Right atrium auricular region (tissue), 2 donors: ENCODE results near the gene MYO3B. TPM values are rescaled to one million over a fixed set of nuclear protein-coding genes. Genes with fewer than 3 reads are reported as not detected.

Experiments used
- DNase-seq: peaks from one replicate; pipeline ENCODE4 v3.0.0-alpha.2; 2019; ENCODE audit warnings: low spot score
- H3K27ac ChIP-seq, 2 donors: fragments of 200-600 bp; sonication (generic); 1 replicate in 1 of 2; 2 replicates in 1 of 2; pipeline ENCODE4 v1.5.1; 2016 to 2019
- H3K27me3 ChIP-seq, 2 donors: fragments of 200-600 bp; sonication (generic); one replicate each; pipeline versions ENCODE4 v1.5.1 to v1.6.0; 2017 to 2019
- H3K36me3 ChIP-seq: fragments of 200-600 bp; sonication (generic); one replicate; pipeline ENCODE4 v1.5.1; 2016
- H3K4me1 ChIP-seq, 2 donors: fragments of 200-600 bp; sonication (generic); one replicate each; pipeline versions ENCODE4 v1.5.1 to v1.6.0; 2017 to 2019
- H3K4me3 ChIP-seq, 2 donors: fragments of 200-600 bp; sonication (generic); 1 replicate in 1 of 2; 2 replicates in 1 of 2; pipeline ENCODE4 v1.5.1; 2017 to 2019; ENCODE audit warnings: mild to moderate bottlenecking in 1 of 2, moderate library complexity in 1 of 2
- H3K9me3 ChIP-seq, 2 donors: fragments of 200-600 bp; sonication (generic); one replicate each; pipeline ENCODE4 v1.5.1; 2019
- CTCF ChIP-seq, 2 donors: fragments of 200-600 bp; sonication (generic); IDR thresholded peaks; one replicate each; pipeline ENCODE4 v1.5.1; 2019; ENCODE audit warnings: antibody characterized with exemption in 2 of 2
- total RNA-seq, 2 donors: library from RNA; depleted of rRNA; stranded (reverse); fragments of >200 nt; gene quantifications; one replicate each; pipeline ENCODE4 v1.1.0, GENCODE V29; 2016

MYO3B gene
- total RNA-seq, 2 donors from 2014 or later: not detected

GRCh38 chr2:170237572-170238120 lies 59.7 kb downstream of the MYO3B start:
- Histone ChIP-seq H3K4me3 (no peak overlapping the region), H3K27me3 (no peaks in the 10 kb centered on the region), H3K36me3 (no peaks in the 10 kb centered on the region), H3K27ac (no peak overlapping the region), H3K4me1 (no peaks in the 10 kb centered on the region), H3K9me3 (no peaks in the 10 kb centered on the region)
- TF ChIP-seq CTCF (IDR thresholded peaks at IDR 0.05): no peak
- DNase-seq: no peak

GRCh38 chr2:170238776-170239175 lies 60.8 kb downstream of the MYO3B start:
- no peaks in the 10 kb centered on the region for H3K9me3 ChIP-seq
- no peak overlapping the region for H3K4me3 ChIP-seq
- H3K36me3 ChIP-seq: no peaks in the 10 kb centered on the region
- H3K27me3 ChIP-seq: no peaks in the 10 kb centered on the region
- no peak for DNase-seq
- no peaks in the 10 kb centered on the region for H3K4me1 ChIP-seq
- TF ChIP-seq CTCF (IDR thresholded peaks at IDR 0.05): no peak
- H3K27ac ChIP-seq: no peak overlapping the region

GRCh38 chr2:170240629-170241028 lies 62.7 kb downstream of the MYO3B start:
- H3K9me3 ChIP-seq: no peaks in the 10 kb centered on the region
- no peak overlapping the region for H3K27ac ChIP-seq
- H3K36me3 ChIP-seq: no peaks in the 10 kb centered on the region
- DNase-seq: no peak
- H3K4me3 ChIP-seq: no peak overlapping the region
- no peaks in the 10 kb centered on the region for H3K27me3 ChIP-seq
- no peak for TF ChIP-seq CTCF (IDR thresholded peaks at IDR 0.05)
- no peaks in the 10 kb centered on the region for H3K4me1 ChIP-seq

GRCh38 chr2:170241756-170242155 lies 63.8 kb downstream of the MYO3B start:
- no peak overlapping the region for H3K27ac ChIP-seq
- no peak overlapping the region for H3K4me3 ChIP-seq
- DNase-seq: no peak
- no peak for TF ChIP-seq CTCF (IDR thresholded peaks at IDR 0.05)
- no peaks in the 10 kb centered on the region for H3K9me3 ChIP-seq
- H3K27me3 ChIP-seq: no peaks in the 10 kb centered on the region
- H3K36me3 ChIP-seq: no peaks in the 10 kb centered on the region
- no peaks in the 10 kb centered on the region for H3K4me1 ChIP-seq

- DNase-seq: no peak
- H3K4me1 ChIP-seq: no peaks in the 10 kb centered on the region
- H3K27ac ChIP-seq: no peak overlapping the region
- H3K9me3 ChIP-seq: no peaks in the 10 kb centered on the region
- H3K4me3 ChIP-seq: no peak overlapping the region
- no peak for TF ChIP-seq CTCF (IDR thresholded peaks at IDR 0.05)
- H3K36me3 ChIP-seq: no peaks in the 10 kb centered on the region
- H3K27me3 ChIP-seq: no peaks in the 10 kb centered on the region
Measured at GRCh38 chr2:170243118-170243837, 65.3 kb downstream of the MYO3B start.

- no peak for DNase-seq
- TF ChIP-seq CTCF (IDR thresholded peaks at IDR 0.05): no peak
- H3K27me3 ChIP-seq: no peaks in the 10 kb centered on the region
- no peak overlapping the region for H3K4me3 ChIP-seq
- no peaks in the 10 kb centered on the region for H3K4me1 ChIP-seq
- no peaks in the 10 kb centered on the region for H3K36me3 ChIP-seq
- no peaks in the 10 kb centered on the region for H3K9me3 ChIP-seq
- no peak overlapping the region for H3K27ac ChIP-seq
Measured at GRCh38 chr2:170243898-170244297, 66.0 kb downstream of the MYO3B start.
